Activated gamma-delta T cell treated with anti-CD3 and anti-CD28 coated beads, Interleukin-2, amount 50 U/mL, for 16 hours (primary cell): ENCODE results near the gene RAB34.
"Not testable (repeated sequence)": the region's sequence is repeated elsewhere in the genome, so short reads cannot be mapped to it uniquely, and the experiment has no call there.

Experiments used
- DNase-seq: peaks from one replicate; pipeline ENCODE4 v3.0.0-alpha.2; 2020; ENCODE audit warnings: low read depth

Gene RAB34

GRCh38 chr17:28745786-28746411 is 28.2 kb upstream of the RAB34 start:
- no peak for DNase-seq

GRCh38 chr17:28744972-28745785 is 27.5 kb upstream of the RAB34 start:
- DNase-seq: no peak

DNA sequence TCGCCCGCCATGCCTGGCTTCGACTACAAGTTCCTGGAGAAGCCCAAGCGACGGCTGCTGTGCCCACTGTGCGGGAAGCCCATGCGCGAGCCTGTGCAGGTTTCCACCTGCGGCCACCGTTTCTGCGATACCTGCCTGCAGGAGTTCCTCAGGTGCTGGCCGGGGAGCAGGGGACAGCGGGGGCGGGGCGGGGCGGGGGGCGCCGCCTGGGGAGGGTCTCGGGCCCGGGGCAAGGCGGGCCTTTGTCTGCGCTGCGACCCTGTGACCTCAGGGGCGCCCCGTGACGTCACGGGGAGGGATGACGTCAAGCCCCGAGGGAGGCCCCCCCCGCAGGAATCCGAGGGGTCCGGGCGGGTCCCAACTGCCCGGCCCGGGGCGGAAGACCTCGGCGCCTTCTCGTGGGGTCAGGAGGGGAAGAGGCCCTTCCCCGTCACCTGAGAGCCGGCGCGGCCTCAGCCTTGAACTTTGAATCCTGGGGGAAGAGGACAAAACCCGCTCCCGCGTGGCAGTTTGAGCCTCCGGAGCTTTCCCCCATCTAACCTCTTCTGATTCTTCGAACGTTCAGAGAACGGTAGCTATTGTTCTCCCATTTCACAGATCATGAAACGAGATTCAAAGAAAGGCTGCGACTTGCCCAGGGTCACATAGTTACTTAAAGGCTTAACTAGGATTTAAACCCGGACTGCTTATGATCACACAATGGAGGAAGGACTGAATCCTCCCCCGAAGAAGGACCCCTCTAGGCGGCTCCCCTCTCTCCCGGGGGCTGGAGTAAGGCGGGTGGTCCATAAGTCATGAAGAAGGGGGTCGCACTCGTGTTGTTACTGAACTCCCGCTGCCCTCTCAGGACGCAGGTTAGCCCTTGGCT is 26.7 kb upstream of the RAB34 start:
- no peak for DNase-seq

DNA sequence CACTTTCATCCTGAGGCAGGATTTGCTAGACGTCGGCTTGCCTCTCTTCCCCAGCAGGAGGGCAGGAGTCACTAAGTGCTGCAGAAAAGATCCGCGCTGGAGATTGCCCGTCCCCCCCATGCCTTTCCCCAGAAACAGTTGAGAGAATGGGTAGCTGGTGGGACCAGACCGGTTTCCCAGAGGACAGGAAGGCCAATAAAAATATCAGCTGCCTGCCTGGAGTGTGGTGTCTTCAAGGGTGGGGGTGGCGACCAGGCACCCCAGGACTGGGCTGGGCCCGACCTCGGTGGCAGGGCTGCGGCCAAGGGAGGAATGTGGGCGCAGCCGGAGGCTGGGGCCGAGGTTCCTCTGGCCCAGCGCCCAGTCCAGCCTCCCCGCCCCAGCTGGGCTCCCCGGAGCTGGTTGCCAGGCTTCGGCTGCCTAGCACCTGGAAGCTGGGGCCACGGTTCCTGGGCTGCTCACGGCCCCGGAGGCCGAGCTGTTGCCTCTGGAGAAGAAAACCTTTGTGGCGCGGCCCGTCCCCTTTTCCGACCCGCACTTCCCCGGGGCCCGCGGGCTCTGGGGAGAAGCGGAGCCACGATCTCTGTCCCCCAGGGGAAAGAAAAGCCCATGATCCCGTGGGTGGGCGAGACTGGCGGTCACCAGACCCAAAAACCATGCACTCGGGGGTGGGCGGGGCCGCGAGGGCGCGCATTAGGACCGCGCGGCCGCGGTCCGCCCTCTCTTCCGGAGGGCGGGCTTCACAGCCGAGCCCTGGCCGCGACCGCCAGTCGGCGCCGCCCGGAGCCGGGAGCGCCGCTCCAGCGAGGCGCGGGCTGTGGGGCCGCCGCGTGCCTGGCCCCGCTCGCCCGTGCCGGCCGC is 25.8 kb upstream of the RAB34 start, which contains the start of gene TRAF4:
Gene TRAF4 (plus strand): TSS at position 769 of the 861 bp plus-strand sequence. CDS start 102 bp downstream, outside the sequence.
- DNase-seq: peak; percentile 59

DNA sequence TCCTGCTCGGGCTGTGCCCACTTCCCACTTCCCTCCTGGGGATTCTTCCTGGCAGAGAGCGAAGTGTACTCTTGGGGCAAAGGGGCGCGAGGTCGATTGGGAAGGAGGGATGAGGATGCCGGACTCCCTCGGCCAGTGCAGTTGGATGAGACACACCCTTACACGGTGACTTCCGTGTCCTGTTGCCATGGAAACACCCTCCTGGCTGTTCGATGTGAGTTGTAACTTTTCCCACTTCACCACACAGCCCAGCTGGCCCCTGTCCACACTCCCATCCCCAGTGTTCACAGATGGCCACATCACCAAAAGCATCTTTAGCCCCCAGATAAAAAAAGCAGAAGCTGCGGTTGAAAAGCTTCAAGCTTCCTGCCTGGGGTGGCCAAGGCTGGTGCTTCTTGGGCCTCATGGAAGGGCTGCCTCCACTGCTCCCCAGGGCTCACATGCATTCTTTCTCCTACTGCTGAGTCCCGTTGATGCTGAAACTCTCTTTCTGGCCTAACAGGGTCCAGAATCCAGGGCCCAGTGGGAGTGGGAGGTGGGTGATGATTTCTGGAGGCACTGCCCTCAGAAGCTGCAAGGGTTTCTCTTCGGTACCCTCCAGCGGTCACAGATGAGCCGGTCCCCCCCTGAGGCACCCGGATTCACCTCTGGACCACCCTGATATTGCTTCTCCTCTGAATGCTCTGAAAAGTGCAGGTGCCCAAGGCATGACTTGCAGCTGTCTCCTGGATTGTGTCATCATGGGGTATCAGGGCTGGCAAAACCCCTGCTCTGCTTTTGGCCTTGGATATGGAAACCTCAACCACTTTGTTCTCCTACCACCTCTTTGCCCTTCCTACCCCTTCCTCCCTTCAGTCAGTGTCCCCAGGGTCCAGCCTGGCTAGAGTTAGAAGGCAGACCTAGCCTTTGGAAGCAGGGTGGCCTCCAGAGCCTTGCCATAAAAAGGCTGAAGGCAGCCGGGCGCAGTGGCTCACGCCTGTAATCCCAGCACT is 24.0 kb upstream of the RAB34 start:
- no peak for DNase-seq

- no peak for DNase-seq
Observed at GRCh38 chr17:28740406-28741357, 23.0 kb upstream of the RAB34 start.

DNA sequence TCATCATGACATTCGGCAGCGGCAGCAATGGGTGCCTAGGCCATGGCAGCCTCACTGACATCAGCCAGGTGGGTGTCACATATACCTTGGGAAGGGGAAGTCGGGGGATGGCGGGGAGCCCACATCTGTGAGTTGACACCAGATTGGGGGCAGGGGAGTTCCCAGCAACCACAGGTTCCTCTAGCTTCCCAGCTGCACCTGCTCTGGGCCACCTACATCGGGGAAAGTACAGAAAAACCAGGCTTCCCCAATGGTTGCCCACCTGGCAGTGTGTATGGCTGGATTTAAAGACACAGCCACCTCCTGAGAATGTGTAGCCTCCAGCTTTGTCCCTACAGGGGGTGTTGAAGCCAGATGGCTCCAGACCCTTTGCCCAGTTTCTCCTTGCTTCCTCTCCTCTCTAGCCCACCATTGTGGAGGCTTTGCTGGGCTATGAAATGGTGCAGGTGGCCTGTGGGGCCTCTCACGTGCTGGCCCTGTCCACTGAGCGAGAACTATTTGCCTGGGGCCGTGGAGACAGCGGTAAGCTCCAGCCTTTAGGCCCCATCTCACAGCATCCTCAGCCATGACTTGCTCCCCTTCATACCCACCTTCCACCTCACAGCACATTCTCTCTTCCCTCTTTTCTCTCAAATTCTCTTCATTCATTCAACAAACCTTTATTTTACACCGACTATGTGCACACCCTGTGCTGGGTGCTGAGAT is 21.2 kb upstream of the RAB34 start:
- DNase-seq: peak; percentile 56

DNA sequence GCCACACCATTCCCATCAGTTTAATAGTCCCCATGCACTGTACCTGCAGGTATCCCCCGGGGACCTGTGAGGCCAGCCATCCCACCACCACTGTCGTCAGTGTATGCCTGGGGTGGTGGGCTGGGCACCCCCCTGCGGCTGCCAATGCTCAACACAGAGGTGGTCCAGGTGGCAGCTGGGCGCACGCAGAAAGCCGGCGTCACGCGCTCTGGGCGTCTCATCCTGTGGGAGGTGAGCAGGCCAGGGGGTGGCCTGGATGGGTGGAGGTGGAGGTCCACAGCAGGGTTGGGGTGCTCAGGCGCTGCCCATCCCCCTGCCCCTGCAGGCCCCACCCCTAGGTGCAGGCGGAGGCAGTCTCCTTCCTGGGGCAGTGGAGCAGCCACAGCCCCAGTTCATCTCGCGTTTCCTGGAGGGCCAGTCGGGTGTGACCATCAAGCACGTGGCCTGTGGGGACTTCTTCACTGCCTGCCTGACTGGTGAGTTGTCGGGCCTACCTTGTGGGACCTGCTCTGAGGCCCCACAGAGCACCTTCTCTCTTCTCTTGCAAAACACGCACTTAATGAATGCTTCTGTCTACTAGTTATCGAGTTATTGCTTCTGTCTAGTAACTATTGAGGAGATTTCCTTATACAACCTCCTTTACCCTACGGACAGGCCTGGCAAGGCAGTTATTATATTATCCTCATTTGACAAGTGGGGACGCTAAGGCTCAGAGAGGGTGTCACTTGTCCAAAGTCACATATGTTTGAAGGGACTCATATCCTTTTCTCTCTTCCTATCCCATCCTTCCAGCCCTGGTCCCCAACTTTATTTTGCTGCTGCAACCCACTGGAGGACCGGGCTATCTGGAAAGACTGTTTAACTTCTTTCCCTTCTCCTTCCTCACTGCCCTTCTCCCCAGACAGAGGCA is 20.4 kb upstream of the RAB34 start:
- no peak for DNase-seq

DNA sequence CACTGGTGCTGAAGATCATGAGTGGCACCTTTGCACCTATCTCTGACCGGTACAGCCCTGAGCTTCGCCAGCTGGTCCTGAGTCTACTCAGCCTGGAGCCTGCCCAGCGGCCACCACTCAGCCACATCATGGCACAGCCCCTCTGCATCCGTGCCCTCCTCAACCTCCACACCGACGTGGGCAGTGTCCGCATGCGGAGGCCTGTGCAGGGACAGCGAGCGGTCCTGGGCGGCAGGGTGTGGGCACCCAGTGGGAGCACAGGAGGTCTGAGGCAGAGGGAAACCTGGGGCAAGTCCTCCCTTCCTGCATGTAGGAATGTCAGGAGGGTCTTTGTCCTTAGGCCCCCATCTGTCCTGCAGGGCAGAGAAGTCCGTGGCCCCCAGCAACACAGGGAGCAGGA is 19.6 kb upstream of the RAB34 start:
- no peak for DNase-seq

GRCh38 chr17:28735913-28736769 is 18.5 kb upstream of the RAB34 start:
- DNase-seq: not testable (repeated sequence)

DNA sequence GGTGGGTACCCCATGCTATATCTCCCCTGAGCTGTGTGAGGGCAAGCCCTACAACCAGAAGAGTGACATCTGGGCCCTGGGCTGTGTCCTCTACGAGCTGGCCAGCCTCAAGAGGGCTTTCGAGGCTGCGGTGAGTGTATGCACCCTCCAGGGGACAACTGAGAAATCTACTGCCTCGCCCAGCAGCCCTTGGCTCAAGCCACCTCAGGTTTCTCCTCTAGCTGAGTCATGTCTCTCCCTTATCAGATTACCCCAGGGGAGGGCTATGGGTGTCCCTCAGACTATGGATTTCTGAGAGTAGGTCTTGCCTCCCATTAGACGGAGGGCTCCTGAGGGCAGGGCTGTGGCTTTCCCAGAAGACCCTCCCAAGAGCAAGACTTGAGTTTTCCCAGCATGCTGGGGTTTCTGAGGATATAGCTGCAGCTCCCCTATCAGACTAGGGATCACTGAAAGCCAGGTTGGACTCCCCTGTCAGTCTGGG is 17.6 kb upstream of the RAB34 start:
- DNase-seq: no peak

- no peak for DNase-seq
Observed at GRCh38 chr17:28734712-28735241, 17.1 kb upstream of the RAB34 start.

GRCh38 chr17:28733346-28733745 is 15.7 kb upstream of the RAB34 start:
- no peak for DNase-seq

GRCh38 chr17:28729950-28730330 is 12.3 kb upstream of the RAB34 start:
- no peak for DNase-seq

- peak; percentile 96 for DNase-seq
Observed at GRCh38 chr17:28728364-28729200, 10.9 kb upstream of the RAB34 start, which contains the start of gene NEK8. TSS of gene NEK8 (plus strand) at chr17:28728788. CDS start at chr17:28728814, 26 bp downstream.
